Measurements from ENCODE around the gene TMEM37.
"Not testable (repeated sequence)": the region's sequence is repeated elsewhere in the genome, so short reads cannot be mapped to it uniquely, and the experiment has no call there.

The TMEM37 gene

DNA sequence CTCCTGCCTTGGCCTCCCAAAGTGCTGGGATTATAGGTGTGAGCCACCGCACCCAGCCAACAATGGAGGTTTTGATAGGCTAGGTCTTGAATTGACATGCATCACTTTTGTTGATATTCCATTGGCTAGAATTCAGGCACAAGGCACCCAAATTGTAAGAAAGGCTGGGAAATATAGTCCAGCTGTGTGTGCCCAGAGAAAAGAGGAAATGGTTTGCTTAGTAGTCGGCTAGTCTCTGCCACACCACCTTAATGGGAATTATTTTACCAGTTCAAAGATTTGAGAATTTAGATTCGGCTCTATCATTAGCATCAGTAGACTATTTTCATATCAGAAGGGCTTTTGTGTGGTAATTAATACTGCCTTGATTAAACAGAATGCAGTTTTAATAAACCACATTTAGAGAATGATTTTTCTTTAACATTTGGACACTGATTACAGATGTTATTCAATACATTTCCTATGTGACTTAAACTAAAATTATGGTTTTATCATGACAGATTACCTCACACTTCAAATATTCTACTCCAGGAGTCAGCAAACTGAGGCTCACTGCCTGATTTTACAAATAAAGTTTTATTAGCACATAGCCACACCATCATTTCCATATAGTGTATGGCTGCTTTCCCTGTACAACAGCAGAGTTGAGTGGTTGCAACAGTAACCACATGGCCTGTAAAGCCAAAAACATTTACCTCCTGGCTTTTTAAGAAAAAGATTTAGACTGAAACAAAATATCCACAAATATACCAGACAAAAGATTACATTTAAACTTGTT, 37.5 kb upstream of the TMEM37 start:
- no peak for DNase-seq (ENCODE audit: extremely low read depth, low read depth)
- no peak overlapping the region for H3K4me3 ChIP-seq (replicated peaks; ENCODE audit: low read depth, low read length)
- TF ChIP-seq, protein P1, sequence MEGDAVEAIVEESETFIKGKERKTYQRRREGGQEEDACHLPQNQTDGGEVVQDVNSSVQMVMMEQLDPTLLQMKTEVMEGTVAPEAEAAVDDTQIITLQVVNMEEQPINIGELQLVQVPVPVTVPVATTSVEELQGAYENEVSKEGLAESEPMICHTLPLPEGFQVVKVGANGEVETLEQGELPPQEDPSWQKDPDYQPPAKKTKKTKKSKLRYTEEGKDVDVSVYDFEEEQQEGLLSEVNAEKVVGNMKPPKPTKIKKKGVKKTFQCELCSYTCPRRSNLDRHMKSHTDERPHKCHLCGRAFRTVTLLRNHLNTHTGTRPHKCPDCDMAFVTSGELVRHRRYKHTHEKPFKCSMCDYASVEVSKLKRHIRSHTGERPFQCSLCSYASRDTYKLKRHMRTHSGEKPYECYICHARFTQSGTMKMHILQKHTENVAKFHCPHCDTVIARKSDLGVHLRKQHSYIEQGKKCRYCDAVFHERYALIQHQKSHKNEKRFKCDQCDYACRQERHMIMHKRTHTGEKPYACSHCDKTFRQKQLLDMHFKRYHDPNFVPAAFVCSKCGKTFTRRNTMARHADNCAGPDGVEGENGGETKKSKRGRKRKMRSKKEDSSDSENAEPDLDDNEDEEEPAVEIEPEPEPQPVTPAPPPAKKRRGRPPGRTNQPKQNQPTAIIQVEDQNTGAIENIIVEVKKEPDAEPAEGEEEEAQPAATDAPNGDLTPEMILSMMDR (IDR thresholded peaks at IDR 0.05; ENCODE audit: low read depth, low read length, missing control alignments) = no peak

DNA sequence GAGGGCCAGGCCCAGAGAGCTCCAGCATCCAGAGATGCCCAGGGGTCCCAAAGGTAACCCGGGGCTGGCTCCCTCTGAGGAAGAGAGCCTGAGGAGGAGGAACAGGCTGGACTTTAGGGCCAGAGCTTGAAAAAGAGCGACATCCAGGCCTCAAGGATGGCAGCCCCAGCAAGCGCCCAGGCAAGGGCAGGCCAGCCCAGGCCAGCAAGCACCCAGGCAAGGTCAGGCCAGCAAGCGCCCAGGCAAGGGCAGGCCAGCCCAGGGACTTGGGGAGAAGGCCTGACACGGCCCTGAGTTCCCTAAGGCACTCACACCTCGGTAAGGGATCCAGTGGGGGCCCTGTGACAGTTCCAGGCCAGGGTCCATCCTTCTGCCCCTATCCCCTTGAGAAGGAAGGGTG, 34.5 kb upstream of the TMEM37 start:
- TF ChIP-seq, protein P1 (IDR thresholded peaks at IDR 0.05; ENCODE audit: low read depth, low read length, missing control alignments) = no peak
- no peak overlapping the region for H3K4me3 ChIP-seq (replicated peaks; ENCODE audit: low read depth, low read length)
- no peak for DNase-seq (ENCODE audit: extremely low read depth, low read depth)

DNA sequence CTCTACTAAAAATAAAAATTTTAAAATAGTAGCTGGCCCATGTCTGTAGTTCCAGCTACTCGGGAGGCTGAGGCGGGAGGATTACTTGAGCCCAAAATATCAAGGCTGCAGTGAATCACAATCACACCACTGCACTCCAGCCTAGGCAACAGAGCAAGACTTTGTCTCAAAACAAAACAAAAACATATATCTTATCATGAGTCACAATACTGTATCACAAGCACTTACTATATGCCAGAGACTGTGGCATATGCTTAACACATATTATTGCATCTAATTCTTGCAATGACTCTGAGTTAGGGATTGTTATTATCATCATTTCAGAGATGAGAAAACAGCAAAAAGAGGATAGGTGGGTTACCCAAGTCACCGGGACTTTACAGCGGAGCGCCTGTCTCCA, 29.5 kb upstream of the TMEM37 start:
- TF ChIP-seq, protein P1 (IDR thresholded peaks at IDR 0.05; ENCODE audit: low read depth, low read length, missing control alignments) = no peak
- no peak for DNase-seq (ENCODE audit: extremely low read depth, low read depth)
- H3K4me3 ChIP-seq (replicated peaks; ENCODE audit: low read depth, low read length) = no peak overlapping the region

DNA sequence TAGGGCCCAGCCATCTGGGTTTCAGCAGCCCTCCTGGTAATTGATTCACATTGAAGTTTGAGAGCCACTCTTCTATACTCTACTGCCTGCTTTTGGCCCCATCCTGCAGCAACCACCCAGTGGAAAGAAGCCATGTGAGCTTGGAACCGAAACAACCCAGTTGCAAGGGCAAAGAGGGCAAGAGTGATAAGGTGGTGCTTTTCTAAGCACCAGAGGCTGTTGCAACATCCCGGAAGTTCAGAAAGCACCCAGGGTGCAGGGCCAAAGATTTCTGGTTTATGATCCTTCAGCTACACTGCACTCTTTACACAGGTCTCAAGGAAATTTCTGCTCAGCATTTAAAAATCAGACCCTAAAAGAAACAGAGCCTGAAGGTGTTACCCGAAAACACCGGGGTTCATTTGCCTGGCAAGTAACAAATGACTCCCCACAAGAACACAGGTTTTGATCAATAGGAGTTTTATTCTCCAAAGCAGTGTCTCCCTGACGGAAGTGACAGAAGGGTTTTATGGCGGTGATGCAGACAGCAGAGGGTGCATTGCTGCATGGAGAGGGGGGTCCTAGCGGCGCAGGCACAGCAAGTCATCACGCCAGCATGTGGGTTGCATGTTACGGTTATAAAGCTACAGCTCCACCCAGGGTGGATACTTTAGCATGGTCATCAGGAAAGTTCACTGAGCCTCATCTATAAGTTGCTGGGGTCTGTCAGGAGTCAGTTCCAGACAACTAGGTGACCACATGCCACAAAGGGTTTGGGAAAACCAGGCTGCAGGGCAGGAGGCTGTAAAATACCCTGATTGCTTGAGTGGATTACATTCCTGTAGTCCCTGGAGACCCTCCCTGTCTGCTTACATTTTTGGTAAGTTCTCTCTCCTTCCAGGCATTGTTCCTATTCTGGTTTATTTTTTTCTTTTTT, 28.8 kb upstream of the TMEM37 start:
- TF ChIP-seq, protein P1 (IDR thresholded peaks at IDR 0.05; ENCODE audit: low read depth, low read length, missing control alignments) = no peak
- DNase-seq (ENCODE audit: extremely low read depth, low read depth) = no peak
- H3K4me3 ChIP-seq (replicated peaks; ENCODE audit: low read depth, low read length) = no peak overlapping the region

DNA sequence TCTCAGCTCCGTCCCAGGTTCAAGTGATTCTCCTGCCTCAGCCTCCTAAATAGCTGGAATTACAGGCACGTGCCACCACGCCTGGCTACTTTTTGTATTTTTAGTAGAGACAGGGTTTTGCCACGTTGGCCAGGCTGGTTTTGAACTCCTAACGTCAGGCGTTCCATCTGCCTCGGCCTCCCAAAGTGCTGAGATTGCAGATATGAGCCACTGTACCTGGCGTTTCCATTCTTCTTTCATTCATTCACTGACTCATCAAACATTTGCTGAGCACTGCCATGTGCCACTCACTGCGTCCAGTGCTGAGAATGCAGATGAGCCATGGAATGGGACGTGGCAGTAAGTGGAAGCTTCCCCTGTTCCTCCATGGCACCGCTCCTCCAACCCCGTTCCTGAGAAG, 28.0 kb upstream of the TMEM37 start:
- H3K4me3 ChIP-seq (replicated peaks; ENCODE audit: low read depth, low read length); DNase-seq (ENCODE audit: extremely low read depth, low read depth): not testable (repeated sequence)

DNA sequence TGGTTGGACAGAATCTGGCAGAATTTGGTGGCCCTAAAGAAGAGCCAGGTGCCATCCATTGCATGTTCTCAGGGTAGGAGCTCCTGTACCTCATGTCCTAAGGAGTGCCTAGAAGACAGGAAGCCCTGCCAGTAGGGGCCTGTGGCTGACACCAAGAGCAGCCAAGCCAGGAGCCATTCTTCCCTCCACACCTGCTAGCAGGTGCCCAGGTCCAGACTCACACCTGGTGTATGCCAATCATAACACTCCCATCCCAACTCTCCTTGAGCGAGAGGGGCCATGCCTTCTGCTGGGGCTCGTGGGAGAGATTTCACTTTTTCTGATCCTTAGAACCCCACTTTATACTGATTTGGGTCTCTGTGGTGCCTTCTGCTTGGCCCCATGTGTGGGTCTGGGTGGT, 26.5 kb upstream of the TMEM37 start:
- TF ChIP-seq, protein P1 (IDR thresholded peaks at IDR 0.05; ENCODE audit: low read depth, low read length, missing control alignments) = no peak
- H3K4me3 ChIP-seq (replicated peaks; ENCODE audit: low read depth, low read length) = no peak overlapping the region
- DNase-seq (ENCODE audit: extremely low read depth, low read depth) = no peak

Data from HFF-Myc (cell line).